Superior temporal gyrus (tissue), 1 donor: ENCODE measurements around the gene AKAP6.

Experiments used
- DNase-seq: peaks from one replicate; pipeline ENCODE4 v3.0.0-alpha.2; 2016; ENCODE audit errors: extremely low spot score

The AKAP6 gene

GRCh38 chr14:32329146-32329545 lies at the start of gene AKAP6:
TSS of gene AKAP6 (plus strand) at chr14:32329298. CDS start at chr14:32433494, 104,196 bp downstream.
- peak; percentile 99 for DNase-seq

GRCh38 chr14:32286602-32287001 lies 42.5 kb upstream of the AKAP6 start:
- DNase-seq: no peak

- no peak for DNase-seq
Measured at GRCh38 chr14:32296366-32296765, 32.7 kb upstream of the AKAP6 start.

DNA sequence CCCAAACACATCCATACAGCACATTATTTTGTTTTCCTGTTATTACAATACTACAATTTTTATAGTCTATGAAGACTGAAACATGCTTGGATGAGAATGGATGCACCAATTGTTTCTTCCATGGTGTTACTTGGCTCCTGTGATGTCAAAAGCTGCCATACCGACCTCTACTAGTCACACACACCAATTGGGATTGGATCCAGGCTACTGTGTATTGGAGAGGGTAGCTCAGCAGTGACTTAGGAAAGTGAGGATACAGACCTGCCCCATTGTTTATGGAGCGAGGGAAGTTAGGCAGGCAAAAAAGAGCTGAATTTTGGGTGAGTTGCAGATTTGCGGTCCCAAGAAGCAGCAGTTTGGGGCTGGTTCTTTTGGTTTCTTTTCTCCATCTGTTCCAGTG lies 30.8 kb upstream of the AKAP6 start:
- no peak for DNase-seq

- DNase-seq: no peak
Measured at GRCh38 chr14:32300136-32300535, 29.0 kb upstream of the AKAP6 start.

- no peak for DNase-seq
Measured at GRCh38 chr14:32303865-32304264, 25.2 kb upstream of the AKAP6 start.

- DNase-seq: no peak
Measured at GRCh38 chr14:32304296-32304695, 24.8 kb upstream of the AKAP6 start.

DNA sequence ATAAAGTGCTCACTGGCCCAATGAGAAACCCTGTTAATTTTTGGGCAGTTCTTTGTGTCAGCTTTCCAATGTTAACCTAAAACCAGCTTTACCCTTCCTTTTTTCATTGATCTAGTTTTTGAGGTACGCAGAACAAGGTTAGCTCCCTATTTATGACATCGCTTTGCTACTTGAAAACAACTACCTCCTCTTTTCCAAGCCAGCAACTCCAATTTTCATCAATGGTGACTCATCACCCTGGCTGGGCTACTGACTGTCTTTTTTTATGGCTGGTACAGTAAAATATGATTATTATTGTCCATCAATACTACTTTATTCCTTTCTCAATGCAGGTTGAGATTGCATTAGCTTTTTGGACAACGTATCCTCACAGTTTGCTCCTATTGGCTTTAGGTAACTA lies 22.5 kb upstream of the AKAP6 start:
- no peak for DNase-seq

GRCh38 chr14:32307881-32308582 lies 21.1 kb upstream of the AKAP6 start:
- no peak for DNase-seq

- DNase-seq: no peak
Measured at GRCh38 chr14:32310876-32311275, 18.2 kb upstream of the AKAP6 start.

DNA sequence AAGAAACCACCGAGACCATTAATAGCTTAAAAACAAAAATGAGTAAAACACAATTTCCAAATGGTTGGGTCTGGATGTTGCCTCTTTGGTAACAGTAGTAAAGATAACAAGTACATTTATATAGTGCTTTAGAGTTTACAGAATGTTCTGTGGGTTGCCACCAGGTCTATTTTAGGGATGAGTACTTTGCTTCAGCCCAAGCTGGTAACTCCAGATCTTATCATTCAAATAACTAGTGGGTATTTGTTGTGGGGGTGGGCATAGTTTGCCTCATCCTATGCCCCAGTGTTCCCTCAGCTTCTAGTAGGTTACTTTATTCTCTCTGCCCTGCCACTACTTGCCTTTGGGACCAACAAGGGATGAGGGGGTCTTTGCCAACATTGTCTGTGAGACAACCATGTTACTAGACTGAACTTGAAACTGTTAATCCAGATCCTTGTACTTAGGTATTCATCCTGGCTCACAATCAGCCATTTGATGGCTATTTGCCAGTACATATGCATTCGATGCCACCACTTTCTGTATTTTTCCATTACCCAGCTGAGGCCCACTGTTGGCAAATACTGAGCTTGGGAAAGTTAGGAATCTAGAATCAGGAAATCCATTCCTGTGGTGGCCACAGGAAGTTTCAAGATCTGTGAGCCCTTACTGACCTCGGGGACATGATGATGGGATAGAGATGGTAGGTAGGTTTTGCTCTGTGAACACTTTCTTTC lies 17.6 kb upstream of the AKAP6 start:
- no peak for DNase-seq

DNA sequence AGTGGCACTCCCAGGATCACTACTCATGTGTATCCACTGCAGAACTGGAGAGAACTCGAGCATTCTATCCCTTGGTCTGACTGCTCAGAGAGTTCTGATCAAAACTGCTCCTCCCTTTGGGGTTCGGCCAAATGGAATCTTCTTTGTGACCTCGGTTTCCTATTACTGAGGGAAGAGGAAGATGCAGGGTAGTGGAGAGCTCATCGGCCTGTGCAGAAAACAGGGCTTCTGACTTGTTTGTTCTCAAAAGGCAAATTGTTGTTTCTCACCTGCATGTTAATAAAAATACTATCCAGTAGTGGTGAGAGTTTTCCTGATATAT lies 17.1 kb upstream of the AKAP6 start:
- no peak for DNase-seq

DNA sequence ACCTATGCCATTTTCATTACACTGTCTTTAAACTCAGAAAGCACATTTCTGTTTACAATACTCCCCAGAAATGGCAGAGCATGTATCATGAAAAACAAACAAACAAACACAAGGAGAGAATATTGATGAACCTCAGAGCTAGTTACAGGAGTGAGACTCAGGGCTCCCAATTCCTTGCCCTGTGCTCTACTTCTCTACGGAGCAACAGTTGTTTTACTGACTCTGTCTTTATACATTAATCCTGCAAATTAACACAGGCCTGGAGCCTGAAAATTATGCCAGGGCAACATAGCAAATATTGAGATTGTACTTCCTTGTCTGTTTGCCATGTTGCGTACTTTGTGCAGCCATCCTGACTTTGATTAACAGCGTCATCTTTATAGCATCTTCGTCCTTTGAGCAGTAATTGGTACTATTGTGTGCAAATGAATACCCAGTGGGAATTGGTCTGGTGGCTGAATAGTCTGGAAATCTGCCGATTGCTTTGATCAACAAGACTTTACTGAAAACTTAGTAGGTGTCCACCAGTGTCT lies 15.2 kb upstream of the AKAP6 start:
- no peak for DNase-seq

- DNase-seq: no peak
Measured at GRCh38 chr14:32318087-32318795, 10.9 kb upstream of the AKAP6 start.

DNA sequence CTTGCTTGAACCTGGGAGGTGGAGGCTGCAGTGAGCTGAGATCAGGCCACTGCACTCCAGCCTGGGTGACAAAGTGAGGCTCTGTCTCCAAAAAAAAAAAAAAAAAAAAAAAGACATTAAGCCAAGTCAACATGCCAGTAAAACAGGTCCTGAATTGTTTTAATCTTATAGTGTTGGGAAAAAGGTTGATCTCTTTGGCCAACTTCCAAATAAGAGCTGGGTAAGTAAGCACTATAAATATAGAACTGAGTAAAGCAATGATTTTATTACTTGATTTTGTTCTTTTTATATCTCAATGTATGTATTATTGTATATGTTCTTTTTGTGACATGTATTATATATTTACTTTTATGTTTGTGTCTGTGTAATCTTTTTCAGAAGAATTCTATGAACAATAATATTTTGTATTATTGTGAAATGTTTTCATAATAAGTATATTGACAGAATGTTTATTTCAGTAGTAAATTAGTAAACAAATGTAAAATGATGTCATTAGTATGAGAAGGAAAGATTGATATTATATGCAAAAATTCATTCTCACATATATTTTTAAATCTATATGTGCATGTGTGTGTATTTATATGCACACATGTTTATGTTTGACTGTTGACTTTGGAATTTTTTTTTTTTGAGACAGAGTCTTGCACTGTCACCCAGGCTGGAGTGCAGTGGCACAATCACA lies 9.6 kb upstream of the AKAP6 start:
- no peak for DNase-seq

DNA sequence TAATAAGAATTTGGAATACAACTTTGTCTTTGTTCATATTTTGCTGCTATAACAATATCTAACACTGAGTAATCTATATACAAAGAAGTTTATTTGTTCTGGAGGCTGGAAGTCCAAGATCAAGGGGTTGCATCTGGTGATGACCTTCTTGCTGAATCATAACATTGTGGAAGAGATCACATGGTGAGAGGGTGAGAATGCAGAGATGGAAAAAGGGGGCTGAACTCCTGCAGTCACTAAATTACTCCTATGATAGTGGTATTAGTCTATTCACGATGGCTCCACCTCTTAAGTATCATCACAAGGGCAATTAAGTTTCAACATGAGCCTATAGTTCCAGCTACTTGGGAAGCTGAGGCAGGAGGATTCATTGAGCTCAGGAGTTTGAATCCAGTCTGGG lies 4.5 kb upstream of the AKAP6 start:
- no peak for DNase-seq

- DNase-seq: no peak
Measured at GRCh38 chr14:32327255-32327961, 1.7 kb upstream of the AKAP6 start.

GRCh38 chr14:32329690-32330285 lies 690 bp downstream of the AKAP6 start:
- DNase-seq: peak; percentile 84

DNA sequence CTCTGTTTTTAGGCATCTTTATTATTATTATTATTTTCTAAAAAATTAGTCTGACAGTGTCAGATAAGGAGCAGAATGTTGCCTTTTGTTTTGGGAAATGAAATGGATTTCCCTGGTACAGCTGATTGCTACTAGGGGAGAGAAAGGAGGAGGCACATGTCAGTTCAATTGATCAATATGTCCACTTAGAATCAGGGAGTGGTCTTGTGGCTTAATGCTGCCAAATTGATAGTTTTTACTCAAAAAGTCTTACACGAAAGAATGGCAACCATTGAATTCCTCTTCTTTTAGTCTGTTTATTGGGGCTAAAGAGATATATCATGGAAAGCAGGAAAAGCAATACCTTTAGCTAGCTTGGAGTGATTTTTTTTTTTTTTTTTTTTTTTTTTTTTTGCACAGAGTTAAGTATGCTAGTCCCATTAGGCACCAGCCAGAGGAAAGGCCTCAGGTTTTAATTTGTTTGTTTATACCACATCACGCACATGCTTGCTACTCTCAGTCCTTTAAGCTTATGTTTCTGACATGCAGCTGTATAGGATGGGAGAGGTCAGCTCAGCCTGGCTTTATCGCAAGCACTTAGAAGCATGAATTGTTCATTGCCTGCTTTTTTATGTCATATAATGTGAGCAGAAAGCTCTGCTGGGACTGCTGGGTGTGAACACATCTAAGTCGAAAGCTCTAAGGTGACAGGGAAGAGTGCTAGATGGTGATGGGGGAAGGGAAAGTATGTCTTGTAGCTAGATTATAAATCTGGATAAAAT lies 1.4 kb downstream of the AKAP6 start:
- peak; percentile 76 for DNase-seq

- DNase-seq: peak; percentile 73
Measured at GRCh38 chr14:32331206-32331605, 2.1 kb downstream of the AKAP6 start.
